Measurements from ENCODE around the gene CBX2.

Gene CBX2

DNA sequence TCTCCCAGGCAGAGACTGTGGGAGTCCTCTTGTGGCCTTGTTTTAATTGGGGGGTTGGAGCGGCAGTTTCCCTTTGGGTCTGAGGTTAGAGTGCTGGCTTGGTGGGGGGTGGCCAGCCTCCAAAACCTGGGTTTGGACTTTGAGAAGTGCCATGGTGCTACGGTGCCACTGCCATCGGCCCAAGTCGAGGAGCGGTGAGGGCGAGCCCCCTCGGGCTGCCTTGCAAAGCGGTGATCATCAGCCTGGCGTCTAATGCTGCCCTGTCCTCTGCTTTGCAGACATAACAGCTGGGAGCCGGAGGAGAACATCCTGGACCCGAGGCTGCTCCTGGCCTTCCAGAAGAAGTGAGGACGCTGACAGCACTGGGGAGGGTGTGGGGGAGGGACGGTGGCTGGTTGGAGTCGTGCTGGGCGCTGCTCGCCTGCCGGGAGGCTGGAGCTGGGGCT lies 1.2 kb downstream of the CBX2 start:
- ATAC-seq, result peak; percentile 35
- TF ChIP-seq TOX (CRISPR knock-in tag; IDR thresholded peaks at IDR 0.05; ENCODE audit: borderline replicate concordance) (no peak), BACH2 (CRISPR knock-in tag; IDR thresholded peaks at IDR 0.05; ENCODE audit: borderline replicate concordance) (no peak), TCF4 (CRISPR knock-in tag; IDR thresholded peaks at IDR 0.05; ENCODE audit: borderline replicate concordance) (no peak), SNAI2 (CRISPR knock-in tag; IDR thresholded peaks at IDR 0.05) (no peak), ZNF8 (CRISPR knock-in tag; IDR thresholded peaks at IDR 0.05) (no peak), GLIS3 (CRISPR knock-in tag; IDR thresholded peaks at IDR 0.05) (no peak), OSR1 (CRISPR knock-in tag; IDR thresholded peaks at IDR 0.05) (no peak), ISL1 (CRISPR knock-in tag; IDR thresholded peaks at IDR 0.05) (no peak), CSDC2 (CRISPR knock-in tag; IDR thresholded peaks at IDR 0.05) (no peak), ZC3H10 (CRISPR knock-in tag; IDR thresholded peaks at IDR 0.05) (no peak), ESRRG (CRISPR knock-in tag; IDR thresholded peaks at IDR 0.05) (no peak), PPARA (CRISPR knock-in tag; IDR thresholded peaks at IDR 0.05; ENCODE audit: borderline replicate concordance) (no peak), ZNF565 (CRISPR knock-in tag; conservative IDR thresholded peaks at IDR 0.05; ENCODE audit: low read depth) (no peak), RARB (CRISPR knock-in tag; IDR thresholded peaks at IDR 0.05) (no peak), ZFP3 (CRISPR knock-in tag; IDR thresholded peaks at IDR 0.05) (no peak), ZNF70 (CRISPR knock-in tag; IDR thresholded peaks at IDR 0.05) (no peak)
- TF ChIP-seq, protein P1, sequence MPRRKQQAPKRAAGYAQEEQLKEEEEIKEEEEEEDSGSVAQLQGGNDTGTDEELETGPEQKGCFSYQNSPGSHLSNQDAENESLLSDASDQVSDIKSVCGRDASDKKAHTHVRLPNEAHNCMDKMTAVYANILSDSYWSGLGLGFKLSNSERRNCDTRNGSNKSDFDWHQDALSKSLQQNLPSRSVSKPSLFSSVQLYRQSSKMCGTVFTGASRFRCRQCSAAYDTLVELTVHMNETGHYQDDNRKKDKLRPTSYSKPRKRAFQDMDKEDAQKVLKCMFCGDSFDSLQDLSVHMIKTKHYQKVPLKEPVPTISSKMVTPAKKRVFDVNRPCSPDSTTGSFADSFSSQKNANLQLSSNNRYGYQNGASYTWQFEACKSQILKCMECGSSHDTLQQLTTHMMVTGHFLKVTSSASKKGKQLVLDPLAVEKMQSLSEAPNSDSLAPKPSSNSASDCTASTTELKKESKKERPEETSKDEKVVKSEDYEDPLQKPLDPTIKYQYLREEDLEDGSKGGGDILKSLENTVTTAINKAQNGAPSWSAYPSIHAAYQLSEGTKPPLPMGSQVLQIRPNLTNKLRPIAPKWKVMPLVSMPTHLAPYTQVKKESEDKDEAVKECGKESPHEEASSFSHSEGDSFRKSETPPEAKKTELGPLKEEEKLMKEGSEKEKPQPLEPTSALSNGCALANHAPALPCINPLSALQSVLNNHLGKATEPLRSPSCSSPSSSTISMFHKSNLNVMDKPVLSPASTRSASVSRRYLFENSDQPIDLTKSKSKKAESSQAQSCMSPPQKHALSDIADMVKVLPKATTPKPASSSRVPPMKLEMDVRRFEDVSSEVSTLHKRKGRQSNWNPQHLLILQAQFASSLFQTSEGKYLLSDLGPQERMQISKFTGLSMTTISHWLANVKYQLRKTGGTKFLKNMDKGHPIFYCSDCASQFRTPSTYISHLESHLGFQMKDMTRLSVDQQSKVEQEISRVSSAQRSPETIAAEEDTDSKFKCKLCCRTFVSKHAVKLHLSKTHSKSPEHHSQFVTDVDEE (CRISPR knock-in tag; IDR thresholded peaks at IDR 0.05), result no peak
- TF ChIP-seq, protein P2, sequence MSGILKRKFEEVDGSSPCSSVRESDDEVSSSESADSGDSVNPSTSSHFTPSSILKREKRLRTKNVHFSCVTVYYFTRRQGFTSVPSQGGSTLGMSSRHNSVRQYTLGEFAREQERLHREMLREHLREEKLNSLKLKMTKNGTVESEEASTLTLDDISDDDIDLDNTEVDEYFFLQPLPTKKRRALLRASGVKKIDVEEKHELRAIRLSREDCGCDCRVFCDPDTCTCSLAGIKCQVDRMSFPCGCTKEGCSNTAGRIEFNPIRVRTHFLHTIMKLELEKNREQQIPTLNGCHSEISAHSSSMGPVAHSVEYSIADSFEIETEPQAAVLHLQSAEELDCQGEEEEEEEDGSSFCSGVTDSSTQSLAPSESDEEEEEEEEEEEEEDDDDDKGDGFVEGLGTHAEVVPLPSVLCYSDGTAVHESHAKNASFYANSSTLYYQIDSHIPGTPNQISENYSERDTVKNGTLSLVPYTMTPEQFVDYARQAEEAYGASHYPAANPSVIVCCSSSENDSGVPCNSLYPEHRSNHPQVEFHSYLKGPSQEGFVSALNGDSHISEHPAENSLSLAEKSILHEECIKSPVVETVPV (CRISPR knock-in tag; IDR thresholded peaks at IDR 0.05), result no peak
- TF ChIP-seq, protein P3, sequence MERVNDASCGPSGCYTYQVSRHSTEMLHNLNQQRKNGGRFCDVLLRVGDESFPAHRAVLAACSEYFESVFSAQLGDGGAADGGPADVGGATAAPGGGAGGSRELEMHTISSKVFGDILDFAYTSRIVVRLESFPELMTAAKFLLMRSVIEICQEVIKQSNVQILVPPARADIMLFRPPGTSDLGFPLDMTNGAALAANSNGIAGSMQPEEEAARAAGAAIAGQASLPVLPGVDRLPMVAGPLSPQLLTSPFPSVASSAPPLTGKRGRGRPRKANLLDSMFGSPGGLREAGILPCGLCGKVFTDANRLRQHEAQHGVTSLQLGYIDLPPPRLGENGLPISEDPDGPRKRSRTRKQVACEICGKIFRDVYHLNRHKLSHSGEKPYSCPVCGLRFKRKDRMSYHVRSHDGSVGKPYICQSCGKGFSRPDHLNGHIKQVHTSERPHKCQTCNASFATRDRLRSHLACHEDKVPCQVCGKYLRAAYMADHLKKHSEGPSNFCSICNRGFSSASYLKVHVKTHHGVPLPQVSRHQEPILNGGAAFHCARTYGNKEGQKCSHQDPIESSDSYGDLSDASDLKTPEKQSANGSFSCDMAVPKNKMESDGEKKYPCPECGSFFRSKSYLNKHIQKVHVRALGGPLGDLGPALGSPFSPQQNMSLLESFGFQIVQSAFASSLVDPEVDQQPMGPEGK (CRISPR knock-in tag; IDR thresholded peaks at IDR 0.05; ENCODE audit: borderline replicate concordance), result no peak
- TF ChIP-seq, protein P4, sequence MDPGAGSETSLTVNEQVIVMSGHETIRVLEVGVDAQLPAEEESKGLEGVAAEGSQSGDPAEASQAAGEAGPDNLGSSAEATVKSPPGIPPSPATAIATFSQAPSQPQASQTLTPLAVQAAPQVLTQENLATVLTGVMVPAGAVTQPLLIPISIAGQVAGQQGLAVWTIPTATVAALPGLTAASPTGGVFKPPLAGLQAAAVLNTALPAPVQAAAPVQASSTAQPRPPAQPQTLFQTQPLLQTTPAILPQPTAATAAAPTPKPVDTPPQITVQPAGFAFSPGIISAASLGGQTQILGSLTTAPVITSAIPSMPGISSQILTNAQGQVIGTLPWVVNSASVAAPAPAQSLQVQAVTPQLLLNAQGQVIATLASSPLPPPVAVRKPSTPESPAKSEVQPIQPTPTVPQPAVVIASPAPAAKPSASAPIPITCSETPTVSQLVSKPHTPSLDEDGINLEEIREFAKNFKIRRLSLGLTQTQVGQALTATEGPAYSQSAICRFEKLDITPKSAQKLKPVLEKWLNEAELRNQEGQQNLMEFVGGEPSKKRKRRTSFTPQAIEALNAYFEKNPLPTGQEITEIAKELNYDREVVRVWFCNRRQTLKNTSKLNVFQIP (CRISPR knock-in tag; IDR thresholded peaks at IDR 0.05; ENCODE audit: borderline replicate concordance, low read depth), result no peak

DNA sequence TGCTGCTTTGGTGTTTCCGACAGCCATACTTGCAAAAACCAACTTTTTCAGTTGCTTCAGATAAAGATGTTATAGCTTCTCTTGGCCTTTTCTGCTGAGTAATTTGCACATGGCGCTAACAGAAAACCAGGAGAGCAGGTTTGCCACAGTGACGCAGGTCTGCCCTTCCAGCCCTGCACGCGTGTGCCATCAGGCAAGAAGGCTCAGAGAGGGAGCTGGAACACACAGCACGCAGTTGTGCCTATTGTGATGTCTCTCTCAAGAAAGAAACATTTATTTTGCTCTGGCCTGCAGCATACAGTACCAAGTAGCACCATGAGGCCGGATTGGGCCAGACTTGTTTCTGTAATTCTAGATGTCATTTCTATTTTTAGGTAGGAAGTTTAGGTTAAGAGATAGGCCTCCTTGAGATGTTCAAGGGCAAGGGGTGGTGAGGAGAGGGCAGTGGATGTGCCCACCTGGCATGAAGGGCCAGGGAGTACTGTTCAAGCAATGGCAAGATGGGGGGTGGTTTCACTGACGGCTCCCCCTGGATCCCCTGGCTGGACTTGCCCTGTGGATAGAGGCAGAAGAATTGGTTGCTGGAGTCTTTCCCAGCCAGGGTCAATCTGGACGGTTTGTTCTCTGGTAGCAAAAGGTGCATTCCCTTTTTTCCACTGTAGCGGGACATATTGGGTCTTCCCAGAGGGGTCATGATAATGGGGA lies 1.9 kb downstream of the CBX2 start:
- TF ChIP-seq ZNF70 (CRISPR knock-in tag; IDR thresholded peaks at IDR 0.05) (no peak), CSDC2 (CRISPR knock-in tag; IDR thresholded peaks at IDR 0.05) (no peak), GLIS3 (CRISPR knock-in tag; IDR thresholded peaks at IDR 0.05) (no peak), ZFP30 (CRISPR knock-in tag; IDR thresholded peaks at IDR 0.05) (no peak), SNAI2 (CRISPR knock-in tag; IDR thresholded peaks at IDR 0.05) (no peak), ESRRG (CRISPR knock-in tag; IDR thresholded peaks at IDR 0.05) (no peak), ISL1 (CRISPR knock-in tag; IDR thresholded peaks at IDR 0.05) (no peak), TOX (CRISPR knock-in tag; IDR thresholded peaks at IDR 0.05; ENCODE audit: borderline replicate concordance) (no peak), ARNTL (CRISPR knock-in tag; IDR thresholded peaks at IDR 0.05; ENCODE audit: borderline replicate concordance, low read depth) (no peak), RARB (CRISPR knock-in tag; IDR thresholded peaks at IDR 0.05) (no peak), BACH2 (CRISPR knock-in tag; IDR thresholded peaks at IDR 0.05; ENCODE audit: borderline replicate concordance) (no peak), OSR1 (CRISPR knock-in tag; IDR thresholded peaks at IDR 0.05) (no peak), ZNF565 (CRISPR knock-in tag; conservative IDR thresholded peaks at IDR 0.05; ENCODE audit: low read depth) (no peak), ZFP3 (CRISPR knock-in tag; IDR thresholded peaks at IDR 0.05) (no peak), ZNF8 (CRISPR knock-in tag; IDR thresholded peaks at IDR 0.05) (no peak)
- TF ChIP-seq, protein P5, sequence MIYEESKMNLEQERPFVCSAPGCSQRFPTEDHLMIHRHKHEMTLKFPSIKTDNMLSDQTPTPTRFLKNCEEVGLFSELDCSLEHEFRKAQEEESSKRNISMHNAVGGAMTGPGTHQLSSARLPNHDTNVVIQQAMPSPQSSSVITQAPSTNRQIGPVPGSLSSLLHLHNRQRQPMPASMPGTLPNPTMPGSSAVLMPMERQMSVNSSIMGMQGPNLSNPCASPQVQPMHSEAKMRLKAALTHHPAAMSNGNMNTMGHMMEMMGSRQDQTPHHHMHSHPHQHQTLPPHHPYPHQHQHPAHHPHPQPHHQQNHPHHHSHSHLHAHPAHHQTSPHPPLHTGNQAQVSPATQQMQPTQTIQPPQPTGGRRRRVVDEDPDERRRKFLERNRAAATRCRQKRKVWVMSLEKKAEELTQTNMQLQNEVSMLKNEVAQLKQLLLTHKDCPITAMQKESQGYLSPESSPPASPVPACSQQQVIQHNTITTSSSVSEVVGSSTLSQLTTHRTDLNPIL (CRISPR knock-in tag; IDR thresholded peaks at IDR 0.05; ENCODE audit: low read depth), result no peak
- TF ChIP-seq, protein P3 (CRISPR knock-in tag; IDR thresholded peaks at IDR 0.05; ENCODE audit: borderline replicate concordance), result no peak
- TF ChIP-seq, protein P4 (CRISPR knock-in tag; IDR thresholded peaks at IDR 0.05; ENCODE audit: borderline replicate concordance, low read depth), result no peak
- TF ChIP-seq, protein P2 (CRISPR knock-in tag; IDR thresholded peaks at IDR 0.05), result no peak
- no peak for ATAC-seq
